Measurements from ENCODE around the gene KCTD8.

The KCTD8 gene

DNA sequence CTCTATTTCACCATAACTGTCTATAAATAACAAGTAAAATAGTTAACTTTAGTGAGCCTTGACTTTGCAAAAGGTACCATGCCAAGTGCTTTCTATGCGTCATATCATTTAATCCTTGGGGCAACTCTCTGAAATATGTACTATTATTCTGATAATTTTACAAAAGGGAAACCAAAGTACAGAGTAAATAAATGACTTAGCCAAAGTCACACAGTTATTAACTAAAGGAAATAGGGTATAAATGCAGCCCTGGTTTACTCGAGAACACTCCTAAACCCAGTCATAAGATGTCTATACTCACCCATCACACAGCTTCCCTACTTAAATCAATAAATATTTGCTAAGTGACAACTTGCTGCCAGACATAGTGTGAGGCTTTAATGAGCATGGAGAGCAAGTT, 14.4 kb downstream of the KCTD8 start:
- no peaks in the 10 kb centered on the region for H3K36me3 ChIP-seq (ENCODE audit: control insufficient read depth, insufficient read depth, low read length)
- no peaks in the 10 kb centered on the region for H3K27me3 ChIP-seq (ENCODE audit: insufficient read depth, low read length, poor library complexity)
- no peaks in the 10 kb centered on the region for H3K4me1 ChIP-seq (ENCODE audit: control insufficient read depth, low read depth, low read length)
- H3K18ac ChIP-seq (ENCODE audit: low read length): no peak overlapping the region
- H2BK120ac ChIP-seq (ENCODE audit: low read depth, low read length): no peak overlapping the region
- no peak for DNase-seq
- no peak overlapping the region for H2AK5ac ChIP-seq (ENCODE audit: low read length)
- H2BK5ac ChIP-seq (ENCODE audit: low read length): no peak overlapping the region
- H4K5ac ChIP-seq (ENCODE audit: low read length): no peak overlapping the region
- no peak overlapping the region for H3K27ac ChIP-seq (ENCODE audit: low read depth, low read length)
- WGBS (ENCODE audit: extremely low coverage, insufficient coverage, low lambda C conversion rate): no CpG with 5 or more reads among the region's 2 CpGs
- no peak overlapping the region for H3K4ac ChIP-seq (ENCODE audit: low read depth, low read length)
- no peak overlapping the region for H3K9ac ChIP-seq (ENCODE audit: low read length)
- H3K4me2 ChIP-seq (ENCODE audit: low read length): no peak overlapping the region
- no peak overlapping the region for H3K56ac ChIP-seq (ENCODE audit: low read length)
- no peaks in the 10 kb centered on the region for H3K79me2 ChIP-seq (ENCODE audit: control insufficient read depth, insufficient read depth, low read length)
- no peak overlapping the region for H2BK15ac ChIP-seq (replicated peaks; ENCODE audit: low read depth)
- H4K8ac ChIP-seq (ENCODE audit: low read depth, low read length): no peak overlapping the region
- H3K23ac ChIP-seq (ENCODE audit: low read length): no peak overlapping the region
- no peaks in the 10 kb centered on the region for H3K79me1 ChIP-seq (ENCODE audit: low read length)
- no peak overlapping the region for H3K4me3 ChIP-seq (ENCODE audit: low read length)

DNA sequence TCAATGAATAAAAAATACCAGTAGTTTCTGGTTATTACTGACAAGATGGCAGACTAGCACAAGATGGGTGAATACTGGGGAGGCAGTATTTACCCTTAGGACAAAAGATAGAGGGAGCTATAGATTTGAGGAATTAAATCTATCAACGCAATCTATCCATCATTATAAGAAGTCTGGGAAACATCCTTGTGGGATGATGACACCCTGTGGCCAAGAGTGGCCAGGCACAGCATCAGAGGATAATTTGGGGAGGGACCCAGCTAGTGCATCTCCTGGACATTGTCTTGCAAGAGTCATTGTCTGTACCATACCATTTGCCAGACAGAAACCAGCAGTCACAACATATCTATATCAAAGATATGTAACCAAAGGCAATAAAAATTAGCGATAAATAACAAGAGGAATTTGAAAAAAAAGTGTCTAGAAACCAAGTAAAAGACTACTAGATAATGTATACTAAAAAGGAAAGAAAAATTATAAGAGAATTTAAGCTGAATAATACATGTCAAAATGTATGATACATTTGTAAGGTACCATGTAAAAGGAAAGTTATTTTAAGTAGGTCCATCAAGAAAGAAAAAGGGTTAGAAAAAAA, 22.9 kb downstream of the KCTD8 start:
- H2AK5ac ChIP-seq (ENCODE audit: low read length): no peak overlapping the region
- H3K4ac ChIP-seq (ENCODE audit: low read depth, low read length): no peak overlapping the region
- no peaks in the 10 kb centered on the region for H3K79me1 ChIP-seq (ENCODE audit: low read length)
- H3K18ac ChIP-seq (ENCODE audit: low read length): no peak overlapping the region
- DNase-seq: peak; percentile 80
- no peak overlapping the region for H4K5ac ChIP-seq (ENCODE audit: low read length)
- H3K36me3 ChIP-seq (ENCODE audit: control insufficient read depth, insufficient read depth, low read length): no peaks in the 10 kb centered on the region
- H3K4me1 ChIP-seq (ENCODE audit: control insufficient read depth, low read depth, low read length): no peaks in the 10 kb centered on the region
- no peak overlapping the region for H2BK5ac ChIP-seq (ENCODE audit: low read length)
- no peak overlapping the region for H3K23ac ChIP-seq (ENCODE audit: low read length)
- H3K4me2 ChIP-seq (ENCODE audit: low read length): no peak overlapping the region
- WGBS (ENCODE audit: extremely low coverage, insufficient coverage, low lambda C conversion rate): no CpG with 5 or more reads among the region's 2 CpGs
- no peak overlapping the region for H2BK15ac ChIP-seq (replicated peaks; ENCODE audit: low read depth)
- no peak overlapping the region for H3K56ac ChIP-seq (ENCODE audit: low read length)
- H2BK120ac ChIP-seq (ENCODE audit: low read depth, low read length): no peak overlapping the region
- H4K8ac ChIP-seq (ENCODE audit: low read depth, low read length): no peak overlapping the region
- H3K79me2 ChIP-seq (ENCODE audit: control insufficient read depth, insufficient read depth, low read length): no peaks in the 10 kb centered on the region
- no peak overlapping the region for H3K9ac ChIP-seq (ENCODE audit: low read length)
- H3K4me3 ChIP-seq (ENCODE audit: low read length): no peak overlapping the region
- no peak overlapping the region for H3K27ac ChIP-seq (ENCODE audit: low read depth, low read length)
- H3K27me3 ChIP-seq (ENCODE audit: insufficient read depth, low read length, poor library complexity): no peaks in the 10 kb centered on the region

DNA sequence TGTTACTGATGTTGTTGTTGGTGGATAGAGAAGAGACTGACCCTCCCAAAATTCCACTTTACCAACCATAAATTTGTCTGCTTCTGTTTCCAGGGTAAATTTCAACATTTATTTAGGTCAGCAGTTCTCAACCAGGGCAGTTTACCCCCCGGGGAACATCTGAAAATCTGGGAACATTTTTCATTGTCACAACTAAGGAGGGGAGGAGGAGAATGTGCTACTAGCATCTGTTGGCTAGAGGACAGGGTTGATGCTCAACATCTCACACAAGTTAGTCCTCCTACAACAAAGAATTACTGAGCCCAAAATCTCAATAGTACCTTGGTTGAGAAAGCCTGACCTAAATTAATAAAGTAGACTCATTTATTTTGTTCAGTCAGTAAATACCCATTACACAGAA, 25.7 kb downstream of the KCTD8 start:
- no peaks in the 10 kb centered on the region for H3K79me1 ChIP-seq (ENCODE audit: low read length)
- no CpG with 5 or more reads among the region's 1 CpG for WGBS (ENCODE audit: extremely low coverage, insufficient coverage, low lambda C conversion rate)
- no peak overlapping the region for H2BK120ac ChIP-seq (ENCODE audit: low read depth, low read length)
- no peak overlapping the region for H3K56ac ChIP-seq (ENCODE audit: low read length)
- no peak overlapping the region for H3K4me2 ChIP-seq (ENCODE audit: low read length)
- no peaks in the 10 kb centered on the region for H3K79me2 ChIP-seq (ENCODE audit: control insufficient read depth, insufficient read depth, low read length)
- no peak overlapping the region for H3K23ac ChIP-seq (ENCODE audit: low read length)
- no peak overlapping the region for H3K9ac ChIP-seq (ENCODE audit: low read length)
- H2BK5ac ChIP-seq (ENCODE audit: low read length): no peak overlapping the region
- no peak overlapping the region for H3K27ac ChIP-seq (ENCODE audit: low read depth, low read length)
- no peak overlapping the region for H4K8ac ChIP-seq (ENCODE audit: low read depth, low read length)
- no peaks in the 10 kb centered on the region for H3K36me3 ChIP-seq (ENCODE audit: control insufficient read depth, insufficient read depth, low read length)
- H2AK5ac ChIP-seq (ENCODE audit: low read length): no peak overlapping the region
- no peak overlapping the region for H3K4me3 ChIP-seq (ENCODE audit: low read length)
- no peak for DNase-seq
- no peak overlapping the region for H2BK15ac ChIP-seq (replicated peaks; ENCODE audit: low read depth)
- H3K18ac ChIP-seq (ENCODE audit: low read length): no peak overlapping the region
- no peak overlapping the region for H3K4ac ChIP-seq (ENCODE audit: low read depth, low read length)
- H3K27me3 ChIP-seq (ENCODE audit: insufficient read depth, low read length, poor library complexity): no peaks in the 10 kb centered on the region
- H4K5ac ChIP-seq (ENCODE audit: low read length): no peak overlapping the region
- H3K4me1 ChIP-seq (ENCODE audit: control insufficient read depth, low read depth, low read length): no peaks in the 10 kb centered on the region

DNA sequence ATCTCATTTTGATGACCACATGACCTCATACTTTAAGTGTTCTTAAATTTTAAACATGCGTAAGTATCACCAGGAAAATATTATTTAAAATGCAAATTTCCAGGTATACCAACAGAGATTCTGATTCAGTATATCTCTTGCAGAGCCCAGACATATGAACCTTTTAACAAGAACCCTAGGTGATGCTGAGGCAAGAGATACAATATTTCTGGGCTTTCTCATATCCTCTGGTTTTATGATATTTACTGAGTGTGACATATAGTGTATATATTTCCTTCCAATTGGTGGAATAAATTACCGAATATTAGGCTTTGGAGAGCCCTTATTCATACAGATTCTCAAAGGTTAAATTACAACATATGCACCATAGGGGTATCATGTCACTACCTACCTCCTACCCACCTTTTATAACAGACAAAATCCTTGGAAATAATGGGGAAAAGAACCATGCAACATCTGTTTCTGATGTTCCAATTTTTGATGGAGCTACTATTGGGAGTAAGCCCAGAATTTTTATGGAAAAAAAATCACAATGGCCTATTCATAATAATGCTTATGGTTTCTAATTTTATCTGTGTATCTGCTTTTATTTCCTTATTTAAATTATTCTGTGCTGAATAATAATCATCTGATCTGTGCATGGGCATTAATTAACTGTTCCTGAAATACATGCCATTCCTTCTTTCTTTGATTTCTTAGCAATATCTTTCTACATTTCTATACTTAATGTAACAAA, 27.1 kb downstream of the KCTD8 start:
- Histone ChIP-seq H3K27ac (ENCODE audit: low read depth, low read length) (no peak overlapping the region), H3K18ac (ENCODE audit: low read length) (no peak overlapping the region), H3K56ac (ENCODE audit: low read length) (no peak overlapping the region), H2BK120ac (ENCODE audit: low read depth, low read length) (no peak overlapping the region), H3K79me1 (ENCODE audit: low read length) (no peaks in the 10 kb centered on the region), H2BK15ac (replicated peaks; ENCODE audit: low read depth) (no peak overlapping the region), H3K4me3 (ENCODE audit: low read length) (no peak overlapping the region), H3K36me3 (ENCODE audit: control insufficient read depth, insufficient read depth, low read length) (no peaks in the 10 kb centered on the region), H3K9ac (ENCODE audit: low read length) (no peak overlapping the region), H3K4me2 (ENCODE audit: low read length) (no peak overlapping the region), H3K4ac (ENCODE audit: low read depth, low read length) (no peak overlapping the region), H4K5ac (ENCODE audit: low read length) (no peak overlapping the region), H3K4me1 (ENCODE audit: control insufficient read depth, low read depth, low read length) (no peaks in the 10 kb centered on the region), H4K8ac (ENCODE audit: low read depth, low read length) (no peak overlapping the region), H2BK5ac (ENCODE audit: low read length) (no peak overlapping the region), H3K27me3 (ENCODE audit: insufficient read depth, low read length, poor library complexity) (no peaks in the 10 kb centered on the region), H2AK5ac (ENCODE audit: low read length) (no peak overlapping the region), H3K79me2 (ENCODE audit: control insufficient read depth, insufficient read depth, low read length) (no peaks in the 10 kb centered on the region), H3K23ac (ENCODE audit: low read length) (no peak overlapping the region)
- no peak for DNase-seq
- no CpG with 5 or more reads among the region's 2 CpGs for WGBS (ENCODE audit: extremely low coverage, insufficient coverage, low lambda C conversion rate)

DNA sequence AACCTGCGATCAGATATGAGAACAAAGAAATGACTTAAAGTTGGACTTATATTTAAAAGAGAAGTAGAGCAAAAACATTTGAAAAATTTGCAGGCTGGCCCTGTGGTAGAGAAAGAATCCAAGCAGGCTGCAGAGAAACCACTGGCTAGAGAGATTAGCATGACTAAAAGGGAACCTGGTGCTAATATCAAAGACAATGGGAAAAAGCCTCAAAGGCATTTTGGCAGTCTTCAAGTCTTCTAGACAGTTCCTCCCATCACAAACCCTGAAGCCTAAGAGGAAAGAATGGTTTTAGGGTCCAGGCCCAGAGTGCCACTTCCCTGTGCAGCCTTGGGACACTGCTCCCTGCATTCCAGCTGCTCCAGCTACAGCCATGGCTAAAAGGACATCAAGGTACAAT, 33.4 kb downstream of the KCTD8 start:
- peak; percentile 28 for DNase-seq
- no CpG with 5 or more reads among the region's 1 CpG for WGBS (ENCODE audit: extremely low coverage, insufficient coverage, low lambda C conversion rate)

More for the DNA sequence above, 33.4 kb downstream of the KCTD8 start:
- Histone ChIP-seq H4K8ac (ENCODE audit: low read depth, low read length) (no peak overlapping the region), H3K27me3 (ENCODE audit: insufficient read depth, low read length, poor library complexity) (no peaks in the 10 kb centered on the region), H4K5ac (ENCODE audit: low read length) (no peak overlapping the region), H3K79me1 (ENCODE audit: low read length) (no peaks in the 10 kb centered on the region), H3K27ac (ENCODE audit: low read depth, low read length) (no peak overlapping the region), H2BK15ac (replicated peaks; ENCODE audit: low read depth) (no peak overlapping the region), H3K56ac (ENCODE audit: low read length) (no peak overlapping the region), H3K18ac (ENCODE audit: low read length) (no peak overlapping the region), H3K4me1 (ENCODE audit: control insufficient read depth, low read depth, low read length) (no peaks in the 10 kb centered on the region), H3K9ac (ENCODE audit: low read length) (no peak overlapping the region), H2AK5ac (ENCODE audit: low read length) (no peak overlapping the region), H3K23ac (ENCODE audit: low read length) (no peak overlapping the region), H3K4me3 (ENCODE audit: low read length) (no peak overlapping the region), H3K4me2 (ENCODE audit: low read length) (no peak overlapping the region), H3K36me3 (ENCODE audit: control insufficient read depth, insufficient read depth, low read length) (no peaks in the 10 kb centered on the region), H3K4ac (ENCODE audit: low read depth, low read length) (no peak overlapping the region), H3K79me2 (ENCODE audit: control insufficient read depth, insufficient read depth, low read length) (no peaks in the 10 kb centered on the region), H2BK120ac (ENCODE audit: low read depth, low read length) (no peak overlapping the region), H2BK5ac (ENCODE audit: low read length) (no peak overlapping the region)
